ENCODE results near the gene CLDN1.

Gene CLDN1

GRCh38 chr3:190362258-190362657 is 40.0 kb upstream of the CLDN1 start:
- no peak overlapping the region for H3K4me3 ChIP-seq (replicated peaks; ENCODE audit: low read depth, low read length)
- no peak for DNase-seq (ENCODE audit: extremely low read depth, low read depth)
- no peak for TF ChIP-seq CTCF (IDR thresholded peaks at IDR 0.05; ENCODE audit: low read depth, low read length, missing control alignments)

GRCh38 chr3:190361791-190362190 is 39.5 kb upstream of the CLDN1 start:
- H3K4me3 ChIP-seq (replicated peaks; ENCODE audit: low read depth, low read length) = no peak overlapping the region
- DNase-seq (ENCODE audit: extremely low read depth, low read depth) = no peak
- no peak for TF ChIP-seq CTCF (IDR thresholded peaks at IDR 0.05; ENCODE audit: low read depth, low read length, missing control alignments)

- no peak overlapping the region for H3K4me3 ChIP-seq (replicated peaks; ENCODE audit: low read depth, low read length)
- no peak for TF ChIP-seq CTCF (IDR thresholded peaks at IDR 0.05; ENCODE audit: low read depth, low read length, missing control alignments)
- DNase-seq (ENCODE audit: extremely low read depth, low read depth) = no peak
Observed at GRCh38 chr3:190360228-190360627, 38.0 kb upstream of the CLDN1 start.

GRCh38 chr3:190359813-190360212 is 37.6 kb upstream of the CLDN1 start:
- TF ChIP-seq CTCF (IDR thresholded peaks at IDR 0.05; ENCODE audit: low read depth, low read length, missing control alignments) = no peak
- no peak for DNase-seq (ENCODE audit: extremely low read depth, low read depth)
- no peak overlapping the region for H3K4me3 ChIP-seq (replicated peaks; ENCODE audit: low read depth, low read length)

GRCh38 chr3:190357468-190357867 is 35.2 kb upstream of the CLDN1 start:
- H3K4me3 ChIP-seq (replicated peaks; ENCODE audit: low read depth, low read length) = no peak overlapping the region
- no peak for DNase-seq (ENCODE audit: extremely low read depth, low read depth)
- TF ChIP-seq CTCF (IDR thresholded peaks at IDR 0.05; ENCODE audit: low read depth, low read length, missing control alignments) = no peak

- no peak for TF ChIP-seq CTCF (IDR thresholded peaks at IDR 0.05; ENCODE audit: low read depth, low read length, missing control alignments)
- no peak overlapping the region for H3K4me3 ChIP-seq (replicated peaks; ENCODE audit: low read depth, low read length)
- DNase-seq (ENCODE audit: extremely low read depth, low read depth) = no peak
Observed at GRCh38 chr3:190356246-190356645, 34.0 kb upstream of the CLDN1 start.

GRCh38 chr3:190352861-190353457 is 30.7 kb upstream of the CLDN1 start:
- H3K4me3 ChIP-seq (replicated peaks; ENCODE audit: low read depth, low read length) = no peak overlapping the region
- no peak for DNase-seq (ENCODE audit: extremely low read depth, low read depth)
- TF ChIP-seq CTCF (IDR thresholded peaks at IDR 0.05; ENCODE audit: low read depth, low read length, missing control alignments) = no peak
